Breast epithelium (tissue), 4 donors: ENCODE measurements around the gene NEURL4. TPM values are rescaled to one million over a fixed set of nuclear protein-coding genes. Genes with fewer than 3 reads are reported as not detected.

Experiments
- DNase-seq, 2 donors: peaks; one replicate each; pipeline ENCODE4 v3.0.0-alpha.2; 2019; ENCODE audit warnings: low spot score in 2 of 2
- H3K27ac ChIP-seq, 2 donors: fragments of 200-600 bp; sonication (generic) in 1 of 2; one replicate each; pipeline ENCODE4 v1.5.1; 2016 to 2019; ENCODE audit warnings: mild to moderate bottlenecking in 1 of 2
- H3K27me3 ChIP-seq, 2 donors: fragments of 200-600 bp; sonication (generic) in 1 of 2; one replicate each; pipeline versions ENCODE4 v1.5.1 to v1.6.0; 2017 to 2019; ENCODE audit warnings: control low read depth in 1 of 2, mild to moderate bottlenecking in 1 of 2
- H3K36me3 ChIP-seq: fragments of 200-600 bp; one replicate; pipeline ENCODE4 v1.5.1; 2019
- H3K4me1 ChIP-seq, 2 donors: fragments of 200-600 bp; sonication (generic); one replicate each; pipeline ENCODE4 v1.5.1; 2016 to 2019; ENCODE audit warnings: control low read depth in 1 of 2
- H3K4me3 ChIP-seq, 3 donors: fragments of 200-600 bp; sonication (generic); 1 replicate in 2 of 3; 2 replicates in 1 of 3; pipeline ENCODE4 v1.5.1; 2016 to 2019; ENCODE audit warnings: mild to moderate bottlenecking in 3 of 3, moderate library complexity in 2 of 3
- H3K9me3 ChIP-seq, 2 donors: fragments of 200-600 bp; sonication (generic) in 1 of 2; one replicate each; pipeline ENCODE4 v1.5.1; 2016 to 2019; ENCODE audit warnings: control low read depth in 1 of 2
- CTCF ChIP-seq, 3 donors: fragments of 450-650 bp; IDR thresholded peaks; one replicate each; pipeline ENCODE4 v1.5.1; 2016 to 2017; ENCODE audit warnings: antibody characterized with exemption in 3 of 3, mild to moderate bottlenecking in 3 of 3, moderate library complexity in 3 of 3
- POLR2A ChIP-seq: fragments of 450-650 bp; IDR thresholded peaks from one replicate; pipeline ENCODE4 v1.6.1; 2016; ENCODE audit warnings: antibody characterized with exemption, mild to moderate bottlenecking, moderate library complexity
- POLR2AphosphoS5 ChIP-seq, 3 donors: sonication (generic); formaldehyde crosslinking; IDR thresholded peaks; one replicate each; pipeline ENCODE4 v1.6.1; 2017; ENCODE audit warnings: antibody characterized with exemption in 3 of 3
- intact Hi-C: fragments of 100-400 bp; cut with DNase I; formaldehyde crosslinking; loops from one replicate; pipeline ENCODE4 v1.15.1; 2023; ENCODE audit warnings: low total_unique reads
- total RNA-seq, 3 donors: library from RNA; depleted of rRNA; stranded (reverse); fragments of >200 nt; gene quantifications; one replicate each; pipeline ENCODE4 v1.1.0, GENCODE V29; 2016

NEURL4 gene
- total RNA-seq, 3 donors from 2014 or later: 15.0 to 22.9 (median 17.4) TPM

GRCh38 chr17:7323731-7324437, 5.3 kb downstream of the NEURL4 start:
- no peak for TF ChIP-seq POLR2AphosphoS5 (IDR thresholded peaks at IDR 0.05)
- TF ChIP-seq CTCF (IDR thresholded peaks at IDR 0.05): peak; percentile 39 to 76 (median 62)
- Histone ChIP-seq H3K36me3 (no peaks in the 10 kb centered on the region), H3K27me3 (no peaks in the 10 kb centered on the region), H3K9me3 (no peaks in the 10 kb centered on the region), H3K4me1 (no peaks in the 10 kb centered on the region), H3K4me3 (no peak overlapping the region), H3K27ac (peak overlapping the region in 1 of 2 donors; percentile 20)
- intact Hi-C loops: no loop called here
- DNase-seq: no peak

GRCh38 chr17:7322520-7323194, 6.5 kb downstream of the NEURL4 start:
- no peak overlapping the region for H3K4me3 ChIP-seq
- intact Hi-C loops: no loop called here
- DNase-seq: no peak
- no peaks in the 10 kb centered on the region for H3K36me3 ChIP-seq
- no peaks in the 10 kb centered on the region for H3K4me1 ChIP-seq
- no peak for TF ChIP-seq CTCF (IDR thresholded peaks at IDR 0.05)
- TF ChIP-seq POLR2A: no peak
- TF ChIP-seq POLR2AphosphoS5 (IDR thresholded peaks at IDR 0.05): no peak
- H3K9me3 ChIP-seq: no peaks in the 10 kb centered on the region
- no peaks in the 10 kb centered on the region for H3K27me3 ChIP-seq
- no peak overlapping the region for H3K27ac ChIP-seq

GRCh38 chr17:7321466-7321865, 7.7 kb downstream of the NEURL4 start:
- Histone ChIP-seq H3K27me3 (no peaks in the 10 kb centered on the region), H3K27ac (no peak overlapping the region), H3K9me3 (no peaks in the 10 kb centered on the region), H3K36me3 (no peaks in the 10 kb centered on the region), H3K4me3 (no peak overlapping the region), H3K4me1 (no peaks in the 10 kb centered on the region)
- TF ChIP-seq POLR2AphosphoS5 (IDR thresholded peaks at IDR 0.05) (no peak), POLR2A (no peak), CTCF (IDR thresholded peaks at IDR 0.05) (no peak)
- DNase-seq: no peak
- intact Hi-C loops: no loop called here

GRCh38 chr17:7318121-7318860, 10.8 kb downstream of the NEURL4 start:
- Histone ChIP-seq H3K9me3 (no peaks in the 10 kb centered on the region), H3K27me3 (no peaks in the 10 kb centered on the region), H3K4me3 (no peak overlapping the region), H3K4me1 (peaks cover 0 to 11% of the 10 kb centered on the region in 2 donors), H3K36me3 (no peaks in the 10 kb centered on the region), H3K27ac (no peak overlapping the region)
- intact Hi-C loops: no loop called here
- TF ChIP-seq POLR2A (no peak), POLR2AphosphoS5 (IDR thresholded peaks at IDR 0.05) (no peak), CTCF (IDR thresholded peaks at IDR 0.05) (no peak)
- DNase-seq: no peak
